H1 (cell line): ENCODE measurements around the gene IGFBP6. TPM values are rescaled to one million over a fixed set of nuclear protein-coding genes. Genes with fewer than 3 reads are reported as not detected.

Experiments
- CHD1 ChIP-seq: IDR thresholded peaks from 2 replicates; pipeline ENCODE4 v1.6.1; 2012; ENCODE audit warnings: low read depth, low read length, improper control_type of control experiment
- MAFK ChIP-seq: IDR thresholded peaks from 2 replicates; pipeline ENCODE4 v1.6.1; 2012; ENCODE audit warnings: low read depth, mild to moderate bottlenecking, improper control_type of control experiment, low read length
- TCF12 ChIP-seq: IDR thresholded peaks from 2 replicates; pipeline ENCODE4 v1.6.1; 2011; ENCODE audit warnings: low read depth, mild to moderate bottlenecking, low read length
- polyA plus RNA-seq, 7 experiments: library from polyadenylated mRNA; depleted of rRNA in 3 of 7; stranded (reverse) in 5 of 7; unstranded in 2 of 7; fragments of >200 nt in 5 of 7; fragments of 200-250 nt in 2 of 7; gene quantifications; 1 replicate in 5 of 7; 2 replicates in 1 of 7; 4 replicates in 1 of 7; pipeline versions ENCODE4 v1.2.1 to v1.2.3, GENCODE V29; 2011 to 2013; ENCODE audit warnings: missing spikeins in 2 of 7, mixed read lengths in 2 of 7
- total RNA-seq: library from RNA; stranded (reverse); fragmentation: NEBNext Ultra II Directional; extraction: Animal tissue kit (Norgen Biotek cat#: 25700); gene quantifications from 2 replicates; pipeline ENCODE4 v1.2.1, GENCODE V29; 2021
- TF ChIP-seq, protein P1 (sequence below): fragments of 300-600 bp; sonication (generic); IDR thresholded peaks from 2 replicates; pipeline ENCODE4 v1.7.1; 2012; ENCODE audit warnings: low read length, moderate library complexity, mild to moderate bottlenecking, inconsistent platforms; ENCODE audit not compliant: insufficient replicate concordance

The IGFBP6 gene
- total and polyA plus RNA-seq, 2 of the 8 experiments (the other 6 are each of a cell fraction or from before 2014, with no cell fraction given), result 13.7 to 14.7 TPM

DNA sequence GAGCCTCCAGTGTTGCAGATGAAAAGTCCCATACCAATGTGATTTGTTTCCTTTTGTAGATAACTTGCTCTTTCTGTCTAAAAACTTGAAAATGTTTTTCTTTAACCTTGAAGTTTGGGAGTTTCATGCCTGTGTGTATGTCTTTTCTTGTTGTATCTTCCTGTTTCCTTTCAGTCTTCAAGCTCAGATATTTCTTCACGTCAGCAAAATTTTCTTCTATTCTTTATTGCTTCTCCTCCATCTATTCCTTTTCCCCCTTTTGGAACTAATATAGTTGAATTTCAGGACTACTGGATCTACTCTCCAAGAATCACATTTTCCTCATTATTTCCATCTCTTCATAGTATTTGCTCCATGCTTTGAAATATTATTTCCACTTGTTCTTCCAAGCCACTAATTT, 29.7 kb downstream of the IGFBP6 start (continued):
- TF ChIP-seq, protein P1, sequence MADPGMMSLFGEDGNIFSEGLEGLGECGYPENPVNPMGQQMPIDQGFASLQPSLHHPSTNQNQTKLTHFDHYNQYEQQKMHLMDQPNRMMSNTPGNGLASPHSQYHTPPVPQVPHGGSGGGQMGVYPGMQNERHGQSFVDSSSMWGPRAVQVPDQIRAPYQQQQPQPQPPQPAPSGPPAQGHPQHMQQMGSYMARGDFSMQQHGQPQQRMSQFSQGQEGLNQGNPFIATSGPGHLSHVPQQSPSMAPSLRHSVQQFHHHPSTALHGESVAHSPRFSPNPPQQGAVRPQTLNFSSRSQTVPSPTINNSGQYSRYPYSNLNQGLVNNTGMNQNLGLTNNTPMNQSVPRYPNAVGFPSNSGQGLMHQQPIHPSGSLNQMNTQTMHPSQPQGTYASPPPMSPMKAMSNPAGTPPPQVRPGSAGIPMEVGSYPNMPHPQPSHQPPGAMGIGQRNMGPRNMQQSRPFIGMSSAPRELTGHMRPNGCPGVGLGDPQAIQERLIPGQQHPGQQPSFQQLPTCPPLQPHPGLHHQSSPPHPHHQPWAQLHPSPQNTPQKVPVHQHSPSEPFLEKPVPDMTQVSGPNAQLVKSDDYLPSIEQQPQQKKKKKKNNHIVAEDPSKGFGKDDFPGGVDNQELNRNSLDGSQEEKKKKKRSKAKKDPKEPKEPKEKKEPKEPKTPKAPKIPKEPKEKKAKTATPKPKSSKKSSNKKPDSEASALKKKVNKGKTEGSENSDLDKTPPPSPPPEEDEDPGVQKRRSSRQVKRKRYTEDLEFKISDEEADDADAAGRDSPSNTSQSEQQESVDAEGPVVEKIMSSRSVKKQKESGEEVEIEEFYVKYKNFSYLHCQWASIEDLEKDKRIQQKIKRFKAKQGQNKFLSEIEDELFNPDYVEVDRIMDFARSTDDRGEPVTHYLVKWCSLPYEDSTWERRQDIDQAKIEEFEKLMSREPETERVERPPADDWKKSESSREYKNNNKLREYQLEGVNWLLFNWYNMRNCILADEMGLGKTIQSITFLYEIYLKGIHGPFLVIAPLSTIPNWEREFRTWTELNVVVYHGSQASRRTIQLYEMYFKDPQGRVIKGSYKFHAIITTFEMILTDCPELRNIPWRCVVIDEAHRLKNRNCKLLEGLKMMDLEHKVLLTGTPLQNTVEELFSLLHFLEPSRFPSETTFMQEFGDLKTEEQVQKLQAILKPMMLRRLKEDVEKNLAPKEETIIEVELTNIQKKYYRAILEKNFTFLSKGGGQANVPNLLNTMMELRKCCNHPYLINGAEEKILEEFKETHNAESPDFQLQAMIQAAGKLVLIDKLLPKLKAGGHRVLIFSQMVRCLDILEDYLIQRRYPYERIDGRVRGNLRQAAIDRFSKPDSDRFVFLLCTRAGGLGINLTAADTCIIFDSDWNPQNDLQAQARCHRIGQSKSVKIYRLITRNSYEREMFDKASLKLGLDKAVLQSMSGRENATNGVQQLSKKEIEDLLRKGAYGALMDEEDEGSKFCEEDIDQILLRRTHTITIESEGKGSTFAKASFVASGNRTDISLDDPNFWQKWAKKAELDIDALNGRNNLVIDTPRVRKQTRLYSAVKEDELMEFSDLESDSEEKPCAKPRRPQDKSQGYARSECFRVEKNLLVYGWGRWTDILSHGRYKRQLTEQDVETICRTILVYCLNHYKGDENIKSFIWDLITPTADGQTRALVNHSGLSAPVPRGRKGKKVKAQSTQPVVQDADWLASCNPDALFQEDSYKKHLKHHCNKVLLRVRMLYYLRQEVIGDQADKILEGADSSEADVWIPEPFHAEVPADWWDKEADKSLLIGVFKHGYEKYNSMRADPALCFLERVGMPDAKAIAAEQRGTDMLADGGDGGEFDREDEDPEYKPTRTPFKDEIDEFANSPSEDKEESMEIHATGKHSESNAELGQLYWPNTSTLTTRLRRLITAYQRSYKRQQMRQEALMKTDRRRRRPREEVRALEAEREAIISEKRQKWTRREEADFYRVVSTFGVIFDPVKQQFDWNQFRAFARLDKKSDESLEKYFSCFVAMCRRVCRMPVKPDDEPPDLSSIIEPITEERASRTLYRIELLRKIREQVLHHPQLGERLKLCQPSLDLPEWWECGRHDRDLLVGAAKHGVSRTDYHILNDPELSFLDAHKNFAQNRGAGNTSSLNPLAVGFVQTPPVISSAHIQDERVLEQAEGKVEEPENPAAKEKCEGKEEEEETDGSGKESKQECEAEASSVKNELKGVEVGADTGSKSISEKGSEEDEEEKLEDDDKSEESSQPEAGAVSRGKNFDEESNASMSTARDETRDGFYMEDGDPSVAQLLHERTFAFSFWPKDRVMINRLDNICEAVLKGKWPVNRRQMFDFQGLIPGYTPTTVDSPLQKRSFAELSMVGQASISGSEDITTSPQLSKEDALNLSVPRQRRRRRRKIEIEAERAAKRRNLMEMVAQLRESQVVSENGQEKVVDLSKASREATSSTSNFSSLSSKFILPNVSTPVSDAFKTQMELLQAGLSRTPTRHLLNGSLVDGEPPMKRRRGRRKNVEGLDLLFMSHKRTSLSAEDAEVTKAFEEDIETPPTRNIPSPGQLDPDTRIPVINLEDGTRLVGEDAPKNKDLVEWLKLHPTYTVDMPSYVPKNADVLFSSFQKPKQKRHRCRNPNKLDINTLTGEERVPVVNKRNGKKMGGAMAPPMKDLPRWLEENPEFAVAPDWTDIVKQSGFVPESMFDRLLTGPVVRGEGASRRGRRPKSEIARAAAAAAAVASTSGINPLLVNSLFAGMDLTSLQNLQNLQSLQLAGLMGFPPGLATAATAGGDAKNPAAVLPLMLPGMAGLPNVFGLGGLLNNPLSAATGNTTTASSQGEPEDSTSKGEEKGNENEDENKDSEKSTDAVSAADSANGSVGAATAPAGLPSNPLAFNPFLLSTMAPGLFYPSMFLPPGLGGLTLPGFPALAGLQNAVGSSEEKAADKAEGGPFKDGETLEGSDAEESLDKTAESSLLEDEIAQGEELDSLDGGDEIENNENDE, result no peak
- TF ChIP-seq CHD1 (no peak), MAFK (peak; percentile 36; the same call in 1 of the 2 replicates), TCF12 (no peak)
- TF ChIP-seq, all 59 proteins: peak for 1
